ENCODE results near the gene INSL3. TPM values are rescaled to one million over a fixed set of nuclear protein-coding genes. Genes with fewer than 3 reads are reported as not detected.

INSL3 gene
- total and polyA plus RNA-seq, 2 of the 8 experiments (the other 6 are each of a cell fraction or from before 2014, with no cell fraction given): 0.41 to 1.5 TPM

DNA sequence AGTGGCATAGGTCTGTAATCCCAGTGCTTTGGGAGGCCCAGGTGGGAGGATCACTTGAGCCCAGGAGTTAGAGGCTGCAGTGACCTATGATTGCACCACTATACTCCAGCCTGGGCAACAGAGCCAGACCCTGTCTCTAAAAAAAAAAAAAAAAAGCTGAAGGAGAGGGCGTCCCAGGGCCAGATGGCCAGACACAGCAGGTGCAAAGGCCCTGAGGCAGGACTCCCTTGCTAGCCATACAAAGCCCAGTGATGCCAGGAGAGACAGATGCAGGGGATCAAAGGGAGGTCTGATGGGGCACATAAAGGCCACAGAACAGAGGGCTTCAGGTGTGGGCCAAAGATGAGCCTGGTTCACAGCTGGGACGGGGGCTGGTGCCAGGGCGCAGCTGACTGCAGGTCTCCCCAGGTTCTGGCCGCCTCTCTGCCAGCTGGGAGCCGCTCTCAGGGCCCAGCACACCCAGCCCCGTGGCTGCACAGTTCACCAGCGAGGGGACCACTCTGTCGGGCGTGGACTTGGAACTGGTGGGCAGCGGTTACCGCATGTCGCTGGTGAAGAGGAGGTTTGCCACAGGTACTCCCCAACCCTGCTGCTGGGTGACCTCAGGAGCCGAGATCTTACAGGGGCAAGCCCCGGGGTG, 33.9 kb downstream of the INSL3 start:
- Histone ChIP-seq H2BK5ac (ENCODE audit: low read depth, low read length) (no peak overlapping the region), H4K8ac (ENCODE audit: extremely low read depth, insufficient read depth, low read length) (no peak overlapping the region), H3K4me3 (ENCODE audit: extremely low read depth in 1 of 4, insufficient read depth in 2 of 4, low read depth in 3 of 4, low read length in 4 of 4) (no peak overlapping the region), H3K56ac (replicated peaks; ENCODE audit: insufficient read length, low read depth, low read length) (no peak overlapping the region), H3K9ac (replicated peaks in 1 of 4; ENCODE audit: extremely low read depth in 1 of 4, low read depth in 3 of 4, low read length in 3 of 4) (no peak overlapping the region), H2BK12ac (ENCODE audit: low read depth, low read length) (no peak overlapping the region), H4K5ac (ENCODE audit: insufficient read length, low read depth, low read length) (no peak overlapping the region), H2AK5ac (ENCODE audit: low read depth, low read length) (no peak overlapping the region), H3K14ac (ENCODE audit: insufficient read length) (no peak overlapping the region), H3K18ac (ENCODE audit: extremely low read depth, low read length) (no peak overlapping the region), H2BK120ac (replicated peaks; ENCODE audit: low read depth, low read length) (no peak overlapping the region), H3K27me3 (replicated peaks in 1 of 4; ENCODE audit: control insufficient read depth in 3 of 4, extremely low read depth in 1 of 4, insufficient read depth in 3 of 4, low read length in 3 of 4) (no peaks in the 10 kb centered on the region), H3K79me1 (ENCODE audit: low read depth, low read length) (no peaks in the 10 kb centered on the region), H3K9me3 (ENCODE audit: insufficient read depth in 2 of 2, low read depth in 1 of 2, low read length in 1 of 2) (no peaks in the 10 kb centered on the region), H2BK15ac (ENCODE audit: low read length) (no peak overlapping the region), H3K23me2 (ENCODE audit: low read depth, low read length) (no peaks in the 10 kb centered on the region), H4K91ac (replicated peaks; ENCODE audit: insufficient read length, low read length) (no peak overlapping the region), H3K36me3 (ENCODE audit: control insufficient read depth in 2 of 4, insufficient read depth in 4 of 4, low read length in 3 of 4) (peaks cover 0 to 3% (median 0%) of the 10 kb centered on the region in 4 experiments; a peak in 3 of 8 replicates), H3K79me2 (ENCODE audit: control insufficient read depth in 1 of 2, insufficient read depth in 2 of 2, low read length in 2 of 2) (no peaks in the 10 kb centered on the region), H3K4me1 (replicated peaks in 1 of 4; ENCODE audit: control insufficient read depth in 3 of 4, insufficient read depth in 4 of 4, low read length in 3 of 4) (peaks cover 0 to 4% (median 2%) of the 10 kb centered on the region in 4 experiments; a peak in 4 of 7 replicates), H3K23ac (ENCODE audit: insufficient read length) (no peak overlapping the region), H2AFZ (ENCODE audit: low read length) (no peak overlapping the region), H3K4ac (replicated peaks; ENCODE audit: insufficient read length, low read depth, low read length) (no peak overlapping the region), H3K27ac (ENCODE audit: low read depth, low read length) (no peak overlapping the region), H4K20me1 (replicated peaks in 1 of 2; ENCODE audit: control insufficient read depth in 1 of 2, insufficient read depth in 2 of 2, low read length in 2 of 2) (peaks cover 0 to 2% of the 10 kb centered on the region in 2 experiments), H3K4me2 (ENCODE audit: insufficient read depth in 1 of 2, low read depth in 2 of 2, low read length in 2 of 2) (no peak overlapping the region), H2BK20ac (ENCODE audit: low read length) (no peak overlapping the region)
- POLR2A ChIA-PET (ENCODE audit: partially characterized antibody): interaction anchor here (1.5 kb wide), 1 partner anchor 72 kb away, joined by 3 read pairs; the partner anchor contains the start of gene RPL18A
- no peak for DNase-seq (ENCODE audit: low read depth in 1 of 2, low spot score in 2 of 2)
- no peak for FAIRE-seq
- CTCF ChIA-PET (ENCODE audit: partially characterized antibody): interaction anchor here (1.1 kb wide), 1 partner anchor 84 kb away, joined by 3 read pairs; no protein-coding TSS in a partner anchor
- WGBS, 2 experiments (ENCODE audit: extremely low coverage in 1 of 2, insufficient coverage in 1 of 2, insufficient read length in 1 of 2, insufficient replicate concordance in 2 of 2, low coverage in 1 of 2, low lambda C conversion rate in 2 of 2, missing lambda C conversion rate in 1 of 2): 85% methylated on average over 13 of the region's 14 CpGs; no CpG with 5 or more reads in 1 of the 2 experiments
- no peak for TF ChIP-seq TEAD4 (IDR thresholded peaks at IDR 0.05; ENCODE audit: low read depth, low read length)
- TF ChIP-seq RNF2 (IDR thresholded peaks at IDR 0.05; ENCODE audit: borderline replicate concordance, low read depth, low read length, missing control alignments, poor library complexity, severe bottlenecking): no peak
- no peak for TF ChIP-seq RBBP5 (IDR thresholded peaks at IDR 0.05; ENCODE audit: borderline replicate concordance, low read depth, low read length)
- no peak for TF ChIP-seq RAD21 (IDR thresholded peaks at IDR 0.05 in 1 of 2, conservative IDR thresholded peaks at IDR 0.05 in 1 of 2; ENCODE audit: low read depth in 2 of 2, low read length in 2 of 2)
- TF ChIP-seq CTBP2 (IDR thresholded peaks at IDR 0.05; ENCODE audit: borderline replicate concordance, insufficient read depth, insufficient read length, low read length): no peak
- TF ChIP-seq ASH2L (IDR thresholded peaks at IDR 0.05; ENCODE audit: low read length): no peak
- TF ChIP-seq BCL11A (IDR thresholded peaks at IDR 0.05; ENCODE audit: low read depth in 2 of 2, low read length in 2 of 2): no peak
- no peak for TF ChIP-seq KDM5A (IDR thresholded peaks at IDR 0.05; ENCODE audit: low read length)
- TF ChIP-seq SAP30 (IDR thresholded peaks at IDR 0.05; ENCODE audit: insufficient read depth, insufficient replicate concordance, low read length): no peak
- no peak for TF ChIP-seq SUZ12 (IDR thresholded peaks at IDR 0.05; ENCODE audit: low read length)
- TF ChIP-seq CHD2 (IDR thresholded peaks at IDR 0.05; ENCODE audit: low read length): no peak
- TF ChIP-seq BACH1 (IDR thresholded peaks at IDR 0.05; ENCODE audit: low read length): no peak

Data from H1 (cell line).